Measurements from ENCODE around the gene ZNF341.

Gene ZNF341

GRCh38 chr20:33825340-33826269 lies 93.8 kb downstream of the ZNF341 start:
- DNase-seq (ENCODE audit: low spot score) = no peak

GRCh38 chr20:33826270-33826897 lies 94.6 kb downstream of the ZNF341 start:
- DNase-seq (ENCODE audit: low spot score) = no peak

GRCh38 chr20:33827109-33827508 lies 95.3 kb downstream of the ZNF341 start:
- DNase-seq (ENCODE audit: low spot score) = no peak

GRCh38 chr20:33827634-33828325 lies 96.0 kb downstream of the ZNF341 start:
- no peak for DNase-seq (ENCODE audit: low spot score)

GRCh38 chr20:33828326-33828844 lies 96.6 kb downstream of the ZNF341 start:
- DNase-seq (ENCODE audit: low spot score) = no peak

GRCh38 chr20:33828967-33829560 lies 97.3 kb downstream of the ZNF341 start:
- no peak for DNase-seq (ENCODE audit: low spot score)

GRCh38 chr20:33829636-33830035 lies 97.8 kb downstream of the ZNF341 start:
- no peak for DNase-seq (ENCODE audit: low spot score)

GRCh38 chr20:33830371-33830770 lies 98.6 kb downstream of the ZNF341 start:
- DNase-seq (ENCODE audit: low spot score) = no peak

- no peak for DNase-seq (ENCODE audit: low spot score)
Measured at GRCh38 chr20:33832103-33832804, 100.5 kb downstream of the ZNF341 start.

- no peak for DNase-seq (ENCODE audit: low spot score)
Measured at GRCh38 chr20:33833333-33833732, 101.5 kb downstream of the ZNF341 start.

GRCh38 chr20:33835615-33836172 lies 103.9 kb downstream of the ZNF341 start:
- DNase-seq (ENCODE audit: low spot score) = no peak

GRCh38 chr20:33836277-33836676 lies 104.5 kb downstream of the ZNF341 start:
- DNase-seq (ENCODE audit: low spot score) = no peak

GRCh38 chr20:33837096-33837830 lies 105.5 kb downstream of the ZNF341 start:
- no peak for DNase-seq (ENCODE audit: low spot score)

- DNase-seq (ENCODE audit: low spot score) = no peak
Measured at GRCh38 chr20:33838035-33838864, 106.5 kb downstream of the ZNF341 start.

GRCh38 chr20:33839591-33839990 lies 107.8 kb downstream of the ZNF341 start:
- no peak for DNase-seq (ENCODE audit: low spot score)

GRCh38 chr20:33840160-33840559 lies 108.4 kb downstream of the ZNF341 start:
- no peak for DNase-seq (ENCODE audit: low spot score)

- no peak for DNase-seq (ENCODE audit: low spot score)
Measured at GRCh38 chr20:33840759-33841435, 109.1 kb downstream of the ZNF341 start.

- DNase-seq (ENCODE audit: low spot score) = no peak
Measured at GRCh38 chr20:33841436-33841799, 109.6 kb downstream of the ZNF341 start.

All from activated CD4-positive, alpha-beta T cell treated with anti-CD3 and anti-CD28 coated beads, Interleukin-2, Interleukin-4, amounts not matched to agents 100 ng/mL and 50 ng/mL, durations not matched to agents 16 hours and 8 hours (primary cell).